ENCODE results near the gene TBCB.

TBCB gene

DNA sequence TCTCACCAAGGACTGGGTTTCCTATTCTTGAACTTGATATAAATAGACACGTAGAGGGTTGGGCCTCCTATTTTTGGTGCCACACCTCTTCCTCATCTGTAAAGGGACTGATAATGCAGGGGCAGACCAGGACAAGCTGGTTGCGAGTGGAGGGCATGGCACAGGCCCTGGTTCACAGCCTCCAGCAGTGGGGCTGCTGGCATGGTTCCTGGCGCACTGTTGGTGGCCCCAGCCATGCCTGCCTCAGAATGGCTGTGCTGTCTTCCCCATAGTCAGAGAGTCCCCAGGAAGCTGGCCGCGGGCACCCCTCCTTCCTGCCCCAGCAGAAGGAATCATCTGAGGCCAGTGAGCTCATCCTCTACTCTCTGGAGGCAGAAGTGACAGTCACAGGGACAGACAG, 14.8 kb upstream of the TBCB start:
- DNase-seq (ENCODE audit: low read depth in 2 of 2): no peak
- H3K4me3 ChIP-seq (replicated peaks in 1 of 2; ENCODE audit: low read depth in 2 of 2, low read length in 2 of 2): no peak overlapping the region
- no peak for TF ChIP-seq CTCF (IDR thresholded peaks at IDR 0.05; ENCODE audit: low read depth, low read length)

GRCh38 chr19:36101550-36102327, 13.5 kb upstream of the TBCB start:
- H3K4me3 ChIP-seq (replicated peaks in 1 of 2; ENCODE audit: low read depth in 2 of 2, low read length in 2 of 2): no peak overlapping the region
- TF ChIP-seq CTCF (IDR thresholded peaks at IDR 0.05; ENCODE audit: low read depth, low read length): no peak

GRCh38 chr19:36103040-36103626, 12.1 kb upstream of the TBCB start:
- no peak for TF ChIP-seq CTCF (IDR thresholded peaks at IDR 0.05; ENCODE audit: low read depth, low read length)
- H3K4me3 ChIP-seq (replicated peaks in 1 of 2; ENCODE audit: low read depth in 2 of 2, low read length in 2 of 2): no peak overlapping the region

More at GRCh38 chr19:36101550-36102327, 13.5 kb upstream of the TBCB start:
- no peak for DNase-seq (ENCODE audit: low read depth in 2 of 2)

GRCh38 chr19:36103842-36104552, 11.3 kb upstream of the TBCB start:
- no peak overlapping the region for H3K4me3 ChIP-seq (replicated peaks in 1 of 2; ENCODE audit: low read depth in 2 of 2, low read length in 2 of 2)
- no peak for TF ChIP-seq CTCF (IDR thresholded peaks at IDR 0.05; ENCODE audit: low read depth, low read length)
- DNase-seq (ENCODE audit: low read depth in 2 of 2): peak in 1 of 2 donors; percentile 16

More at GRCh38 chr19:36103040-36103626, 12.1 kb upstream of the TBCB start:
- no peak for DNase-seq (ENCODE audit: low read depth in 2 of 2)

DNA sequence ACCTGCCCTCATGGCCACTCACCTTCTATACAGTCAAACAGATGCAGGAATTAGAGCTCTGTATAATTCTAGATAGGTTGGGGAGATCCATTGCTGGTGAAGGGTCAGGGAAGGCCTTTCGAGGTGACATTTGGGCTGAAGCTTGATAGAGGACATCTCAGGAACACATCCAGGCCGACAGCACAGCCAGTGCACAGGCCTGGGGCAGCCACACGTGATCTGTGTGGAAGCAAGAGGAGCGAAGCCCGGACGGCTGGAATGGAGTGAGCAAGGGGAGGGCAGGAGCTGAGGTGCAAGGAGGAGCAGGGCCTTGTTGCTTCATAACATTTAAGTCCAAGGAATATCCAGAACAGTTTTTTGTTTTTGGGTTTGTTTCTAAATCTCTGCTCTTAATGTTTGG, 8.8 kb upstream of the TBCB start:
- no peak for DNase-seq (ENCODE audit: low read depth in 2 of 2)
- no peak for TF ChIP-seq CTCF (IDR thresholded peaks at IDR 0.05; ENCODE audit: low read depth, low read length)
- H3K4me3 ChIP-seq (replicated peaks in 1 of 2; ENCODE audit: low read depth in 2 of 2, low read length in 2 of 2): no peak overlapping the region

DNA sequence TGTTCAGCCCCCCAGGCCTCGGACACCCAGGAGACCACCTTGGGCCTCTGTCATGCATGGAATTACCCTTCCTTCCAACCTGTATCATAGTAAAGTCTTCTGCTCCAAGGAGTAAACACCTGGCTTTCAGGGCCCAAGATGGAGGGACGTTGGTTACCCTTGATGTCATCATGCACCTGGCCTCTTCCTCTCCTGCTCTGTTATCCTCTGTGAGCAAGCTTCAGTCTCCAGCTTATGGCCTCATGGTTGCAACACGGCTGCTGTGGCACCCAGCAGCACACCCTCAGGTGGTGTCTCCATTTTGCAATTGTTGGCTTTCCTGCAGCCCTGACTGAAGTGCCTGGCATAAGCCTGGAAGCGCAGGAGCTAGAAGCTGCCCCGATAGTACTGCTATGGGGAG, 8.3 kb upstream of the TBCB start:
- DNase-seq (ENCODE audit: low read depth in 2 of 2): no peak
- no peak for TF ChIP-seq CTCF (IDR thresholded peaks at IDR 0.05; ENCODE audit: low read depth, low read length)
- no peak overlapping the region for H3K4me3 ChIP-seq (replicated peaks in 1 of 2; ENCODE audit: low read depth in 2 of 2, low read length in 2 of 2)

Data from cardiac fibroblast (primary cell).